M059J (cell line): ENCODE measurements around the gene NFIA. TPM values are rescaled to one million over a fixed set of nuclear protein-coding genes. Genes with fewer than 3 reads are reported as not detected.

Source experiments
- DNase-seq: peaks from one replicate; pipeline ENCODE4 v3.0.0-alpha.2; 2012; ENCODE audit warnings: low read depth
- total RNA-seq: library from RNA; depleted of rRNA; stranded (reverse); fragments of >200 nt; shearing (Covaris generic); gene quantifications from 2 replicates; pipeline ENCODE4 v1.2.3, GENCODE V29; 2014

The NFIA gene
- total RNA-seq, 1 experiment from 2014 or later = 1.2 TPM

- no peak for DNase-seq
Measured at GRCh38 chr1:61152469-61153105, 70.2 kb downstream of the NFIA start.

- no peak for DNase-seq
Measured at GRCh38 chr1:61156576-61157467, 74.5 kb downstream of the NFIA start.

GRCh38 chr1:61157468-61157987 lies 75.2 kb downstream of the NFIA start:
- DNase-seq = peak; percentile 30

GRCh38 chr1:61158591-61158990 lies 76.2 kb downstream of the NFIA start:
- no peak for DNase-seq

- DNase-seq = peak; percentile 12
Measured at GRCh38 chr1:61160526-61160925, 78.2 kb downstream of the NFIA start.

GRCh38 chr1:61162520-61163258 lies 80.3 kb downstream of the NFIA start:
- DNase-seq = no peak

- no peak for DNase-seq
Measured at GRCh38 chr1:61163355-61163754, 81.0 kb downstream of the NFIA start.

- no peak for DNase-seq
Measured at GRCh38 chr1:61165402-61165801, 83.0 kb downstream of the NFIA start.

GRCh38 chr1:61167309-61167708 lies 84.9 kb downstream of the NFIA start:
- DNase-seq = no peak

GRCh38 chr1:61169045-61169444 lies 86.7 kb downstream of the NFIA start:
- no peak for DNase-seq

- DNase-seq = no peak
Measured at GRCh38 chr1:61169634-61170033, 87.3 kb downstream of the NFIA start.

- no peak for DNase-seq
Measured at GRCh38 chr1:61170328-61171238, 88.2 kb downstream of the NFIA start.

- DNase-seq = no peak
Measured at GRCh38 chr1:61171346-61171745, 89.0 kb downstream of the NFIA start.

- no peak for DNase-seq
Measured at GRCh38 chr1:61171974-61172373, 89.6 kb downstream of the NFIA start.

- DNase-seq = no peak
Measured at GRCh38 chr1:61173118-61173517, 90.8 kb downstream of the NFIA start.

GRCh38 chr1:61174060-61174795 lies 91.9 kb downstream of the NFIA start:
- DNase-seq = no peak

GRCh38 chr1:61175976-61176375 lies 93.6 kb downstream of the NFIA start:
- no peak for DNase-seq

- no peak for DNase-seq
Measured at GRCh38 chr1:61181067-61182038, 99.0 kb downstream of the NFIA start.

GRCh38 chr1:61182049-61182448 lies 99.7 kb downstream of the NFIA start:
- no peak for DNase-seq
